HepG2 (cell line): ENCODE measurements around the gene GPR152. TPM values are rescaled to one million over a fixed set of nuclear protein-coding genes. Genes with fewer than 3 reads are reported as not detected.

Source experiments
- ARNTL ChIP-seq: sonication (generic); formaldehyde crosslinking; IDR thresholded peaks from 2 replicates; pipeline ENCODE4 v1.4.0; 2020; ENCODE audit warnings: mild to moderate bottlenecking, missing genetic modification reagents
- GTF2F1 ChIP-seq: fragments of 150-350 bp; IDR thresholded peaks from 2 replicates; pipeline ENCODE4 v1.6.1; 2014; ENCODE audit warnings: low read length
- HOXD1 ChIP-seq: sonication (generic); formaldehyde crosslinking; IDR thresholded peaks from 2 replicates; pipeline ENCODE4 v1.5.0; 2020; ENCODE audit warnings: missing genetic modification reagents
- KDM5A ChIP-seq: fragments of 200-600 bp; sonication (generic); IDR thresholded peaks from 2 replicates; pipeline ENCODE4 v1.7.0; 2018; ENCODE audit warnings: antibody characterized with exemption, mild to moderate bottlenecking, low read length, borderline replicate concordance
- NR1H2 ChIP-seq: sonication (generic); formaldehyde crosslinking; IDR thresholded peaks from 2 replicates; pipeline ENCODE4 v1.8.1; 2022; ENCODE audit warnings: low read depth, missing genetic modification reagents, borderline replicate concordance
- PRMT3 ChIP-seq: sonication (generic); formaldehyde crosslinking; IDR thresholded peaks from 2 replicates; pipeline ENCODE4 v1.8.1; 2022; ENCODE audit warnings: low read depth, mild to moderate bottlenecking, moderate library complexity, missing genetic modification reagents, borderline replicate concordance
- RXRB ChIP-seq: IDR thresholded peaks from 2 replicates; pipeline ENCODE4 v1.6.1; 2016; ENCODE audit warnings: borderline replicate concordance, missing genetic modification reagents, missing compliant biosample characterization
- SAP130 ChIP-seq: IDR thresholded peaks from 2 replicates; pipeline ENCODE4 v1.6.1; 2016; ENCODE audit warnings: low read depth
- SIX4 ChIP-seq: sonication (generic); formaldehyde crosslinking; IDR thresholded peaks from 2 replicates; pipeline ENCODE4 v1.4.0; 2020; ENCODE audit warnings: missing genetic modification reagents
- STAT5B ChIP-seq: sonication (generic); formaldehyde crosslinking; IDR thresholded peaks from 2 replicates; pipeline ENCODE4 v1.4.0; 2020; ENCODE audit warnings: missing genetic modification reagents
- TCF7L2 ChIP-seq: IDR thresholded peaks from 2 replicates; pipeline ENCODE4 v1.6.1; 2011; ENCODE audit warnings: mild to moderate bottlenecking, low read depth, low read length, moderate library complexity
- THAP8 ChIP-seq: sonication (generic); formaldehyde crosslinking; IDR thresholded peaks from 2 replicates; pipeline ENCODE4 v1.5.1; 2020; ENCODE audit warnings: missing genetic modification reagents, mild to moderate bottlenecking, borderline replicate concordance
- THAP9 ChIP-seq: sonication (generic); formaldehyde crosslinking; IDR thresholded peaks from 2 replicates; pipeline ENCODE4; 2020; ENCODE audit warnings: missing genetic modification reagents, mild to moderate bottlenecking, borderline replicate concordance
- XBP1 ChIP-seq: sonication (generic); formaldehyde crosslinking; IDR thresholded peaks from 2 replicates; pipeline ENCODE4 v1.5.0; 2020; ENCODE audit warnings: missing genetic modification reagents
- ZBTB42 ChIP-seq: sonication (generic); formaldehyde crosslinking; IDR thresholded peaks from 2 replicates; pipeline ENCODE4 v1.5.0; 2020; ENCODE audit warnings: mild to moderate bottlenecking, missing genetic modification reagents
- ZNF431 ChIP-seq: sonication (generic); formaldehyde crosslinking; IDR thresholded peaks from 2 replicates; pipeline ENCODE4 v1.9.0; 2022; ENCODE audit warnings: missing genetic modification reagents, low read depth, mild to moderate bottlenecking, borderline replicate concordance
- ZNF556 ChIP-seq: sonication (generic); formaldehyde crosslinking; IDR thresholded peaks from 2 replicates; pipeline ENCODE4 v1.4.0; 2020; ENCODE audit warnings: mild to moderate bottlenecking, missing genetic modification reagents, borderline replicate concordance
- ZNF557 ChIP-seq: sonication (generic); formaldehyde crosslinking; IDR thresholded peaks from 2 replicates; pipeline ENCODE4 v1.4.0; 2020; ENCODE audit warnings: missing genetic modification reagents
- ZNF687 ChIP-seq: sonication (generic); formaldehyde crosslinking; IDR thresholded peaks from 2 replicates; pipeline ENCODE4 v1.5.1; 2020; ENCODE audit warnings: mild to moderate bottlenecking, missing genetic modification reagents, moderate library complexity
- ZNF83 ChIP-seq: sonication (generic); formaldehyde crosslinking; IDR thresholded peaks from 2 replicates; pipeline ENCODE4 v1.4.0; 2020; ENCODE audit warnings: missing genetic modification reagents, mild to moderate bottlenecking, borderline replicate concordance
- ZNF883 ChIP-seq: sonication (generic); formaldehyde crosslinking; IDR thresholded peaks from 2 replicates; pipeline ENCODE4 v1.5.1; 2020; ENCODE audit warnings: mild to moderate bottlenecking, missing genetic modification reagents; ENCODE audit errors: not compliant biosample characterization
- polyA plus RNA-seq, 8 experiments: library from polyadenylated mRNA; depleted of rRNA in 3 of 8; stranded (reverse) in 7 of 8; unstranded in 1 of 8; fragments of >200 nt; fragmentation: Illumina TruSeq in 4 of 8; extraction: Trizol in 4 of 8; gene quantifications; 2 replicates each; pipeline versions ENCODE4 v1.2.1 to v1.2.3, GENCODE V29; 2011 to 2016; ENCODE audit warnings: low read depth in 4 of 8, missing spikeins in 1 of 8, mixed read lengths in 1 of 8; ENCODE audit not compliant: insufficient read depth in 1 of 8
- total RNA-seq, 5 experiments: library from RNA; depleted of rRNA; stranded (reverse); fragments of >200 nt; fragmentation: Illumina TruSeq; extraction: Trizol; gene quantifications; 2 replicates each; pipeline ENCODE4 v1.2.3, GENCODE V29; 2016; ENCODE audit warnings: low read depth in 1 of 5

The GPR152 gene
- total and polyA plus RNA-seq, 2 of the 13 experiments (the other 11 are each of a cell fraction or from before 2014, with no cell fraction given) = not detected

- TF ChIP-seq GTF2F1 (no peak), HOXD1 (CRISPR knock-in tag) (peak; percentile 79; the same call in 1 of the 2 replicates), SIX4 (CRISPR knock-in tag) (no peak; the same call in 1 of the 2 replicates), ZNF431 (CRISPR knock-in tag) (peak; percentile 61; the same call in 1 of the 2 replicates), ZNF556 (peak; percentile 65; the same call in 1 of the 2 replicates), STAT5B (0 out of 2 replicates have a peak, but pooled peaks have one; percentile 39), RXRB (peak; percentile 52; the same call in 1 of the 2 replicates), NR1H2 (CRISPR knock-in tag) (0 out of 2 replicates have a peak, but pooled peaks have one; percentile 14), THAP8 (CRISPR knock-in tag) (no peak), THAP9 (CRISPR knock-in tag) (peak; percentile 89; the same call in 1 of the 2 replicates), KDM5A (peak; percentile 96), XBP1 (CRISPR knock-in tag) (no peak), SAP130 (peak; percentile 97), ZNF83 (no peak), PRMT3 (no peak), ZNF557 (CRISPR knock-in tag) (0 out of 2 replicates have a peak, but pooled peaks have one; percentile 52), ARNTL (peak; percentile 74), TCF7L2 (no peak), ZNF883 (no peak), ZNF687 (CRISPR knock-in tag) (peak; percentile 68), ZBTB42 (CRISPR knock-in tag) (peak; percentile 19; the same call in 1 of the 2 replicates)
Measured at GRCh38 chr11:67428052-67429001, 24.2 kb downstream of the GPR152 start, which contains the start of gene RPS6KB2 (continued).
